ENCODE measurements around the gene NDUFB2.

The NDUFB2 gene

DNA sequence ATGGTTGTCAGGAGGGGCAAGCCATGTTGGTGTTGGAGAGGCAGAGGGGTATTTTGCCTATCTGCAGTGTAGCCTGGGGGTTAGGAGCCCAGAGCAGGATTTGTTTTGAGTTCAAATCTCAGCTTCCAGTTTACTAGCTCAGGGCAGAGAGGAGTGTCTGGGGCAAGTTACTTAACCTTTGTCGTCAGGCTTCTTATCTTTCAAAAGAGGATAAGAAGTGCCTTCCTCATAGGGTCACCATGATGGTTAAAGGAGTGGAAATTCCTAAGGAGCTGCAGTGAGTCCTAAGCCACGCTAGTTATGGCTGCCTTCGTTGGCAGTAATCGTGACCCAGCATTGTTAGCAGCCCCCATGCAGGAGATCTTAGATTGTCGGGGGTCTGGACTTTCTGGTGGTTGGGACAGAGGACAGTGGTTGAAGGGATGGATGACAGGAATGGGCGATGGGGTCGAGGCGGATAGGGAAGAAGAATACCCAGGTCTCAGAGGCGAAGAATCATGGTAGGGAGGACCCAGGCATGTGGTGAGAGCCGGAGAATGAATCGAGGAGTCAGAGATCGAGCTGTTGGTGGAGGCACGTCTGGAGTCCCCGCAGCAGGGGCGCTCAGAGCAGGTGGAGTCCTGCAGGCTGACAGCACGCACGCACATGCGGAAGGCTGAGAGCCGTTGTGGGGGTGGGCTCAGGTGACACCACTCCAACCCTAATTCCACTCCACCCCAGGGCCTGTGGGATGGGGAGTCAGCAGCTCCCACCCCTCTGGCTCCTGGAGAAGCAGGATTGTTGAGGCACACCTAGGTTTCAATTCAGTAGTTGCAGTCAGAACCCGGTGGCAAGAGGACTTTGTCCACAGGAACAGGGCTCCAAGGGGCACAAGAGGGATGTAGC is 12.2 kb upstream of the NDUFB2 start:
- H3K9me3 ChIP-seq (ENCODE audit: control insufficient read depth, insufficient read depth, low read depth, low read length): no peaks in the 10 kb centered on the region
- peaks cover 20 to 89% of the 10 kb centered on the region in 2 experiments; a peak in 2 of 3 replicates for H3K36me3 ChIP-seq (ENCODE audit: control insufficient read depth in 2 of 2, insufficient read depth in 1 of 2, low read length in 2 of 2)
- H3K4me1 ChIP-seq (ENCODE audit: control insufficient read depth, insufficient read depth, low read length): no peaks in the 10 kb centered on the region
- no peak for TF ChIP-seq ZNF292 (tag by site-specific recombination; IDR thresholded peaks at IDR 0.05; ENCODE audit: borderline replicate concordance, low read depth)
- H3K4me3 ChIP-seq (ENCODE audit: low read depth, low read length): no peak overlapping the region
- POLR2A ChIA-PET: interaction anchor here (0.8 to 1.1 kb wide), 2 partner anchors 12 kb away, joined by 3 read pairs; partner anchors contain the start of gene NDUFB2
- H3K27ac ChIP-seq (ENCODE audit: extremely low read depth, low read depth, low read length): no peak overlapping the region
- CTCF ChIA-PET: interaction anchor here (1.0 kb wide), 1 partner anchor 9 kb away, joined by 5 read pairs; no protein-coding TSS in a partner anchor

DNA sequence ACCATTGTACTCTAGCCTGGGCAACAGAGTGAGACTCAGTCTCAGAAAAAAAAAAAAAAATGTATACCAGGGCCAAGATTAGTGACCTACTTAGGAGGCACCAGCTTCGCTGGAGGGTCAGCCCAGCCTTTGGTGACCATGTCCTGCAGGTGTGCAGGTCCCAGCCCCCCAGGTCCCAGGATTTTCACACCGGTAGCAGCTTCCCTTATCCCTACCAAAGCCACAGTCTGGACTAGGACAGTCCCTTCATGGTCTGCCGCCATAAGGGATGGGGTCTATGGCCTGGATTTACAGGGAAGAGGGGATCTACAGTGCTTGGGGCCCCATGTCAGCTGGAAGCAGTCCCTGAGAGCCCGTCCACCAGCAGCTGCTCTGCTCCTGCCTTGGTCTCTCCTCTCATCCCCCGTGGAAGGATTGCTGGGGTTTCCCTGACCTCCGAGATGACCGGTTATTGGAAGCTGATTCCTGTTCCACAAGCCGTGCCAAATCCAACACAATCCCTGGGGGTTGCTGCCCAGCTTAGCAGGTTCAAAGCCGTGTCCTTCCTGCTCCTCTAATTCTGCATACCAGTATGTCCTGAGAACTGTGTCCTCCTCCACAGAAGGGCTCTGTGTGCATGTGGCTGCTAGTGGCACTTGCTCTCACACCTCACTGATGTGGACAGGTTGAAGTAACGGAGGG is 11.0 kb upstream of the NDUFB2 start:
- TF ChIP-seq ZFP3 (tag by site-specific recombination; IDR thresholded peaks at IDR 0.05; ENCODE audit: low read depth) (no peak), ZNF26 (tag by site-specific recombination; IDR thresholded peaks at IDR 0.05) (no peak), ZNF560 (tag by site-specific recombination; IDR thresholded peaks at IDR 0.05; ENCODE audit: borderline replicate concordance) (no peak), ZNF654 (tag by site-specific recombination; IDR thresholded peaks at IDR 0.05; ENCODE audit: low read depth) (no peak), ZSCAN23 (tag by site-specific recombination; IDR thresholded peaks at IDR 0.05) (no peak), TSHZ1 (tag by site-specific recombination; IDR thresholded peaks at IDR 0.05; ENCODE audit: borderline replicate concordance) (no peak), ZNF184 (tag by site-specific recombination; IDR thresholded peaks at IDR 0.05) (no peak), ZNF830 (tag by site-specific recombination; IDR thresholded peaks at IDR 0.05; ENCODE audit: low read depth) (no peak), HOXC10 (CRISPR knock-in tag; IDR thresholded peaks at IDR 0.05) (no peak), ZNF48 (tag by site-specific recombination; IDR thresholded peaks at IDR 0.05) (no peak), ZNF473 (tag by site-specific recombination; IDR thresholded peaks at IDR 0.05) (no peak), MYNN (tag by site-specific recombination; IDR thresholded peaks at IDR 0.05; ENCODE audit: borderline replicate concordance) (no peak), PRDM1 (tag by site-specific recombination; IDR thresholded peaks at IDR 0.05) (no peak), ZNF837 (tag by site-specific recombination; IDR thresholded peaks at IDR 0.05) (no peak)
- TF ChIP-seq, protein P1, sequence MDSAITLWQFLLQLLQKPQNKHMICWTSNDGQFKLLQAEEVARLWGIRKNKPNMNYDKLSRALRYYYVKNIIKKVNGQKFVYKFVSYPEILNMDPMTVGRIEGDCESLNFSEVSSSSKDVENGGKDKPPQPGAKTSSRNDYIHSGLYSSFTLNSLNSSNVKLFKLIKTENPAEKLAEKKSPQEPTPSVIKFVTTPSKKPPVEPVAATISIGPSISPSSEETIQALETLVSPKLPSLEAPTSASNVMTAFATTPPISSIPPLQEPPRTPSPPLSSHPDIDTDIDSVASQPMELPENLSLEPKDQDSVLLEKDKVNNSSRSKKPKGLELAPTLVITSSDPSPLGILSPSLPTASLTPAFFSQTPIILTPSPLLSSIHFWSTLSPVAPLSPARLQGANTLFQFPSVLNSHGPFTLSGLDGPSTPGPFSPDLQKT (IDR thresholded peaks at IDR 0.05; ENCODE audit: borderline replicate concordance, low read depth, low read length): no peak
- TF ChIP-seq, protein P2, sequence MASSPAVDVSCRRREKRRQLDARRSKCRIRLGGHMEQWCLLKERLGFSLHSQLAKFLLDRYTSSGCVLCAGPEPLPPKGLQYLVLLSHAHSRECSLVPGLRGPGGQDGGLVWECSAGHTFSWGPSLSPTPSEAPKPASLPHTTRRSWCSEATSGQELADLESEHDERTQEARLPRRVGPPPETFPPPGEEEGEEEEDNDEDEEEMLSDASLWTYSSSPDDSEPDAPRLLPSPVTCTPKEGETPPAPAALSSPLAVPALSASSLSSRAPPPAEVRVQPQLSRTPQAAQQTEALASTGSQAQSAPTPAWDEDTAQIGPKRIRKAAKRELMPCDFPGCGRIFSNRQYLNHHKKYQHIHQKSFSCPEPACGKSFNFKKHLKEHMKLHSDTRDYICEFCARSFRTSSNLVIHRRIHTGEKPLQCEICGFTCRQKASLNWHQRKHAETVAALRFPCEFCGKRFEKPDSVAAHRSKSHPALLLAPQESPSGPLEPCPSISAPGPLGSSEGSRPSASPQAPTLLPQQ (tag by site-specific recombination; IDR thresholded peaks at IDR 0.05): no peak
- TF ChIP-seq, protein P3, sequence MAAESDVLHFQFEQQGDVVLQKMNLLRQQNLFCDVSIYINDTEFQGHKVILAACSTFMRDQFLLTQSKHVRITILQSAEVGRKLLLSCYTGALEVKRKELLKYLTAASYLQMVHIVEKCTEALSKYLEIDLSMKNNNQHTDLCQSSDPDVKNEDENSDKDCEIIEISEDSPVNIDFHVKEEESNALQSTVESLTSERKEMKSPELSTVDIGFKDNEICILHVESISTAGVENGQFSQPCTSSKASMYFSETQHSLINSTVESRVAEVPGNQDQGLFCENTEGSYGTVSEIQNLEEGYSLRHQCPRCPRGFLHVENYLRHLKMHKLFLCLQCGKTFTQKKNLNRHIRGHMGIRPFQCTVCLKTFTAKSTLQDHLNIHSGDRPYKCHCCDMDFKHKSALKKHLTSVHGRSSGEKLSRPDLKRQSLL (tag by site-specific recombination; IDR thresholded peaks at IDR 0.05): no peak
- TF ChIP-seq, protein P4, sequence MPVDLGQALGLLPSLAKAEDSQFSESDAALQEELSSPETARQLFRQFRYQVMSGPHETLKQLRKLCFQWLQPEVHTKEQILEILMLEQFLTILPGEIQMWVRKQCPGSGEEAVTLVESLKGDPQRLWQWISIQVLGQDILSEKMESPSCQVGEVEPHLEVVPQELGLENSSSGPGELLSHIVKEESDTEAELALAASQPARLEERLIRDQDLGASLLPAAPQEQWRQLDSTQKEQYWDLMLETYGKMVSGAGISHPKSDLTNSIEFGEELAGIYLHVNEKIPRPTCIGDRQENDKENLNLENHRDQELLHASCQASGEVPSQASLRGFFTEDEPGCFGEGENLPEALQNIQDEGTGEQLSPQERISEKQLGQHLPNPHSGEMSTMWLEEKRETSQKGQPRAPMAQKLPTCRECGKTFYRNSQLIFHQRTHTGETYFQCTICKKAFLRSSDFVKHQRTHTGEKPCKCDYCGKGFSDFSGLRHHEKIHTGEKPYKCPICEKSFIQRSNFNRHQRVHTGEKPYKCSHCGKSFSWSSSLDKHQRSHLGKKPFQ (tag by site-specific recombination; IDR thresholded peaks at IDR 0.05): no peak
- no peaks in the 10 kb centered on the region for H3K4me1 ChIP-seq (ENCODE audit: control insufficient read depth, insufficient read depth, low read length)
- ChIA-PET CTCF (no interaction called here), POLR2A (interaction anchor here (1.1 kb wide), 2 partner anchors 11 kb away, joined by 3 to 6 read pairs; partner anchors contain the start of gene NDUFB2)
- peaks cover 21 to 89% of the 10 kb centered on the region in 2 experiments; a peak in 2 of 3 replicates for H3K36me3 ChIP-seq (ENCODE audit: control insufficient read depth in 2 of 2, insufficient read depth in 1 of 2, low read length in 2 of 2)
- H3K9me3 ChIP-seq (ENCODE audit: control insufficient read depth, insufficient read depth, low read depth, low read length): no peaks in the 10 kb centered on the region
- no peak overlapping the region for H3K4me3 ChIP-seq (ENCODE audit: low read depth, low read length)
- H3K27ac ChIP-seq (ENCODE audit: extremely low read depth, low read depth, low read length): no peak overlapping the region
